Naive thymus-derived CD4-positive, alpha-beta T cell (primary cell): ENCODE measurements around the gene EMC10. TPM values are rescaled to one million over a fixed set of nuclear protein-coding genes. Genes with fewer than 3 reads are reported as not detected.
"Not testable (repeated sequence)": the region's sequence is repeated elsewhere in the genome, so short reads cannot be mapped to it uniquely, and the experiment has no call there.

ENCODE experiments used
- ATAC-seq: fragments of 150-1000 bp; cut with Tn5 transposase; 2 replicates; pipeline ENCODE4 v1.10.0; 2021; ENCODE audit warnings: mild to moderate bottlenecking, moderate library complexity
- CTCF ChIA-PET: fragments of 350-600 bp; sonication (Branson Sonifier 250); formaldehyde crosslinking; loops from one replicate; lab custom pipeline; 2021; ENCODE audit warnings: antibody characterized with exemption; lab: Charles Lee
- POLR2A ChIA-PET: fragments of 350-600 bp; sonication (Branson Sonifier 250); formaldehyde crosslinking; loops from one replicate; lab custom pipeline; 2021; ENCODE audit warnings: antibody characterized with exemption, inconsistent platforms; lab: Charles Lee
- DNase-seq, 9 donors: peaks; one replicate each; pipeline versions ENCODE4 v3.0.0 to v3.0.0-alpha.2; 2020 to 2022; ENCODE audit warnings: mixed read lengths in 1 of 9
- H3K27ac ChIP-seq: one replicate; pipeline ENCODE4 v1.7.0; 2013; ENCODE audit warnings: mild to moderate bottlenecking, low read depth, low read length, moderate library complexity
- H3K27me3 ChIP-seq, 2 donors: one replicate each; pipeline ENCODE4 v1.7.0; 2013; ENCODE audit warnings: low read length in 2 of 2, mild to moderate bottlenecking in 2 of 2, moderate library complexity in 2 of 2; ENCODE audit not compliant: control insufficient read depth in 2 of 2, insufficient read depth in 2 of 2
- H3K36me3 ChIP-seq, 3 experiments: 1 replicate in 2 of 3; 2 replicates in 1 of 3; pipeline ENCODE4 v1.7.0; 2013; ENCODE audit warnings: low read length in 3 of 3, mild to moderate bottlenecking in 3 of 3, moderate library complexity in 1 of 3; ENCODE audit not compliant: insufficient read depth in 3 of 3, control insufficient read depth in 2 of 3
- H3K4me1 ChIP-seq, 2 donors: one replicate each; pipeline ENCODE4 v1.7.0; 2013; ENCODE audit warnings: low read length in 2 of 2, mild to moderate bottlenecking in 2 of 2, moderate library complexity in 1 of 2; ENCODE audit not compliant: control insufficient read depth in 2 of 2, insufficient read depth in 2 of 2
- H3K4me3 ChIP-seq: 2 replicates; pipeline ENCODE4 v1.7.0; 2013; ENCODE audit warnings: mild to moderate bottlenecking, low read length
- H3K9me3 ChIP-seq, 3 experiments: 1 replicate in 2 of 3; 2 replicates in 1 of 3; pipeline ENCODE4 v1.7.0; 2013; ENCODE audit warnings: low read length in 3 of 3; ENCODE audit not compliant: control insufficient read depth in 2 of 3
- H3K27ac Mint-ChIP-seq, 9 donors: one replicate each; pipeline ENCODE4 v1.8.0; 2020 to 2022; ENCODE audit warnings: mixed read lengths in 9 of 9, mild to moderate bottlenecking in 8 of 9, moderate library complexity in 5 of 9, inconsistent platforms in 2 of 9
- H3K27me3 Mint-ChIP-seq, 5 donors: one replicate each; pipeline ENCODE4 v1.8.0; 2021 to 2022; ENCODE audit warnings: mixed read lengths in 5 of 5, mild to moderate bottlenecking in 1 of 5
- H3K36me3 Mint-ChIP-seq, 5 donors: one replicate each; pipeline ENCODE4 v1.8.0; 2020 to 2022; ENCODE audit warnings: mixed read lengths in 5 of 5, mild to moderate bottlenecking in 3 of 5, inconsistent platforms in 1 of 5
- H3K4me1 Mint-ChIP-seq, 7 donors: one replicate each; pipeline ENCODE4 v1.8.0; 2020 to 2022; ENCODE audit warnings: mixed read lengths in 7 of 7, mild to moderate bottlenecking in 3 of 7, inconsistent platforms in 1 of 7
- H3K4me3 Mint-ChIP-seq, 10 donors: one replicate each; pipeline ENCODE4 v1.8.0; 2020 to 2022; ENCODE audit warnings: mild to moderate bottlenecking in 10 of 10, mixed read lengths in 10 of 10, moderate library complexity in 6 of 10, inconsistent platforms in 2 of 10
- H3K9me3 Mint-ChIP-seq, 11 donors: one replicate each; pipeline ENCODE4 v1.8.0; 2020 to 2022; ENCODE audit warnings: mixed read lengths in 11 of 11, mild to moderate bottlenecking in 4 of 11, inconsistent platforms in 1 of 11, moderate library complexity in 1 of 11
- intact Hi-C, 2 donors: fragments of 100-400 bp; cut with micrococcal nuclease; formaldehyde crosslinking; loops; one replicate each; pipeline ENCODE4 v1.15.1; 2023
- polyA plus RNA-seq, 2 donors: library from polyadenylated mRNA; unstranded; fragments of 300-500 nt; fragmentation: Illumina TruSeq; gene quantifications; one replicate each; pipeline ENCODE4 v1.2.3, GENCODE V29; 2021
- total RNA-seq, 6 experiments: library from RNA in 5 of 6; stranded (reverse) in 5 of 6; gene quantifications; 1 replicate in 5 of 6; 2 replicates in 1 of 6; pipeline ENCODE4 v1.2.3 and lab custom pipeline; 2021 to 2026

Gene EMC10
- total and polyA plus RNA-seq, 7 experiments from 2014 or later: 8.7 to 95.2 (median 82.9) TPM

DNA sequence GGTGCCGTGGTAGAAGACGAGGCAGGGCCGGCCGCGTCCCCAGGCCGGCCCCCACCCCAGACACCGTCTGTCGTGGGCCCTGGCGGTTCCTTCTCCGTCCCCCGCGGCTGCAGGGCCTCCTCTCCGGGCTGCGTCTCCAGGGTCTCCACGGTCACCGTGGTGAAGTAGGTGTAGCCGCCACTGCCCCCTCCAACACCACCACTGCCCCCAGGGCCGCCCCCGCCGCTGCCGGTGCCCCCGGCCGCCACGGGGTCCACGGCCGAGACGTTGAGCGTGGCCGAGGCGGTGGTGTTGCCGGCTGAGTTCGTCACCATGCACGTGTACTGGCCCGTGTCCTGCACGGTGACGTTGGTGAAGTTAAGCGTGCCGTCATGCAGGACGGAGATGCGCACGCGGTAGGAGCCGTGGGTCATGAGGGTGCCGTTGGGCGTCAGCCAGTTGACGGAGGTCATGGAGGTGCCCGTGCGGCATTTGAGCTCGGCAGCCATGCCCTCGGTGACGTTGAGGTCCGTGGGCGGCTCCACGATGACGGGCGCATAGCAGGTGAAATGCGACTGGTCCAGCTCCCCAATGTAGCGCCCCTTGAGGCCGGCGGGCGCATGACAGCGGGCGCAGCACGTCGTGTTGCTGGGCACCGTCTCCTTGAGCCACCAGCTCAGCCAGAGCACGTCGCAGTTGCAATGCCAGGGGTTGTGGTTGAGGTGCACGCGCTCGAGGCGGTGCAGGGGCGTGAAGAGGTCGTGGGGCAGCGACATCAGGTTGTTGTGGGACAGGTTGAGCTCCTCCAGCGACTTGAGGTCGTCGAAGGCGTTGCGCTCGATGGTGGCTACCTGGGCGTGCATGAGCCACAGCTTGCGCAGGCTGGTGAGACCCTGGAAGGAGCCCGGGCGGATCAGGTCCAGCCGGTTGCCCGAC, 42.0 kb downstream of the EMC10 start:
- POLR2A ChIA-PET: no interaction called here
- no peaks in the 10 kb centered on the region for H3K9me3 ChIP-seq
- no peak for DNase-seq

DNA sequence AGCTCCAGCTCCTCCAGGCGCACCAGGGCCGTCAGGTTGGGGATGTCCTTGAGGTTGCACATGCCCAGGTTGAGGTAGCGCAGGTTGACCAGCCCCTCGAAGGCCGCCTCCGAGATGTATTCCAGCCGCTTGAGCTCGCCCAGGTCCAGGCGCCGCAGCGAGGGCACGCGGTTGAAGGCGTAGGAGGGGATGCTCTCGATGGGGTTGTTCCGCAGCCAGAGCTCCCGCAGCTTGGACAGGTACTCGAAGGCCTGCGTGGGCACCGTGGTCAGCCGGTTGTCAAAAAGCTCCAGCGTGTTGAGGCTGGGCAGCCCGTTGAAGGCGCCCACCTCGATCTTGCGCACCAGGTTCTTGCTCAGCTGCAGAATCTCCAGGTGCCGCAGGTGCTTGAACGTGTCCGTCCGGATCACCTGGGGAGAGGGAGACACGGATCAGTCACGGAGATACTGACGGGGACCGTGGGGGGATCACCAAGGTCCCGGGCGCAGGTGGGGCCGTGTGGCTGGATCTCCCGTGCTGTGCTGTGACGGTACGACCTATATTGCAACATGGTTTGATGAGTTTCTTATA, 42.8 kb downstream of the EMC10 start:
- intact Hi-C loops: no loop called here
- H3K27me3 ChIP-seq: no peaks in the 10 kb centered on the region
- Mint-ChIP-seq H3K9me3 (no peaks in the 10 kb centered on the region), H3K27ac (peak overlapping the region in 1 of 9 donors; percentile 14), H3K4me1 (no peaks in the 10 kb centered on the region), H3K27me3 (peaks cover 0 to 12% (median 7%) of the 10 kb centered on the region in 5 donors), H3K4me3 (no peak overlapping the region), H3K36me3 (no peaks in the 10 kb centered on the region)
- no peak overlapping the region for H3K4me3 ChIP-seq
- ChIA-PET POLR2A (no interaction called here), CTCF (no interaction called here)
- DNase-seq (no peak), ATAC-seq (no peak)
- H3K36me3 ChIP-seq: no peaks in the 10 kb centered on the region
- H3K9me3 ChIP-seq: no peaks in the 10 kb centered on the region
- H3K4me1 ChIP-seq: no peaks in the 10 kb centered on the region
- H3K27ac ChIP-seq: no peak overlapping the region

More for the DNA sequence above, 42.0 kb downstream of the EMC10 start:
- CTCF ChIA-PET: no interaction called here
- no peak overlapping the region for H3K4me3 ChIP-seq
- no peaks in the 10 kb centered on the region for H3K9me3 Mint-ChIP-seq
- H3K27me3 Mint-ChIP-seq: peaks cover 0 to 14% (median 7%) of the 10 kb centered on the region in 5 donors
- no peak for ATAC-seq
- no peaks in the 10 kb centered on the region for H3K27me3 ChIP-seq
- H3K4me1 Mint-ChIP-seq: peaks cover 0 to 2% (median 0%) of the 10 kb centered on the region in 7 donors
- no peaks in the 10 kb centered on the region for H3K36me3 Mint-ChIP-seq
- no peaks in the 10 kb centered on the region for H3K4me1 ChIP-seq
- intact Hi-C loops: no loop called here
- H3K27ac ChIP-seq: no peak overlapping the region
- no peak overlapping the region for H3K4me3 Mint-ChIP-seq
- H3K36me3 ChIP-seq: no peaks in the 10 kb centered on the region
- no peak overlapping the region for H3K27ac Mint-ChIP-seq

DNA sequence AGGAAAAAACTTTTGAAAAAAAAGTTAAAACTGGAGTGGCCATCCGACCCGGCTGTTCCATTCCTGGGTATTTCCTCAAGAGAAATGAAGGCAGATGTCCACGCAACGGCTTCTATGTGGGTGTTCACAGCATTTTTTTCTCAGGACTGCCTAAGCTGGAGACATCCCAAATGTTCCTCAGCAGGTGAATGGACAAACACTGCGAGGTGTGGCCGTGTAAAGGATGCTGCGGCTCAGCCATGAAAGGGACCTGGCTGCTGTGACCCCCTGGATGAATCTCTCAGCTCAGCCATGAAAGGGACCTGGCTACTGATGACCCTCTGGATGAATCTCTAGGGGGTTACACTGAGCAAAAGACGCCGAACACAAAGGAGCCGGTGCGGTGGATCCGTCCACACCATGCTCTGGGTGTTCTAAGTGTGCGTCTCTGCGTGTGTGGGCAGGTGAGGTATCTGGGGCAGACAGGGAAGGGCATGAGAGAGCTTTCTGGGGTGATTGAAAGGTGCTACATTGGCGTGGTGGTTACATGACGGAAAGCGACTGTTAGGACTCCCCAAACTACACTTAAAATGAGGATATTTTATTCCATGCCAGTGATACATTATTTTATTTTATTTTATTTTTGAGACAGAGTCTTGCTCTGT, 44.6 kb downstream of the EMC10 start:
- no peak for ATAC-seq
- intact Hi-C loops: no loop called here

DNA sequence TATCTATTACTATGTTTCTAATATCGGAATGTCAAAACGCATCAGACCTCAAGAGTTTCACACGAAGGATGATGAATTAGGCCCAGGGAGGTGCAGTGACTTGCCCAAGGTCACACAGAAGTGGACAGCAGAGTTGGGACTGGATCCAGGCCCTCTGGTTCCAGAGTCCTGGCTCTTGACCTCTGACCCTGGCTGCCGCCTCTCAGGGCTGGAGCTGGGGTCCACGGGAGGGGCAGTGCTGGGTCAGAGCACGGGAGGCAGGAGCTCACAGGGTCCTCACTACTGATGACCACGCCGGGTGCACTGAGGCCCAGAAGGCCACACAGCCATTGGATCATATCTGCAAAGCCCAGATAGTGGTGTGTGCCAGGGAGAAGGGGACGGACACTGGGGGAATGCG, 46.6 kb downstream of the EMC10 start:
- Mint-ChIP-seq H3K4me1 (no peaks in the 10 kb centered on the region), H3K36me3 (no peaks in the 10 kb centered on the region), H3K27ac (no peak overlapping the region), H3K9me3 (no peaks in the 10 kb centered on the region), H3K27me3 (peaks cover 0 to 9% (median 7%) of the 10 kb centered on the region in 5 donors), H3K4me3 (no peak overlapping the region)
- DNase-seq (no peak), ATAC-seq (no peak)
- ChIA-PET POLR2A (no interaction called here), CTCF (no interaction called here)
- H3K9me3 ChIP-seq: no peaks in the 10 kb centered on the region
- no peak overlapping the region for H3K4me3 ChIP-seq
- H3K27me3 ChIP-seq: no peaks in the 10 kb centered on the region
- no peaks in the 10 kb centered on the region for H3K36me3 ChIP-seq
- no peak overlapping the region for H3K27ac ChIP-seq
- no peaks in the 10 kb centered on the region for H3K4me1 ChIP-seq
- intact Hi-C loops: no loop called here

More for the DNA sequence above, 44.6 kb downstream of the EMC10 start:
- Mint-ChIP-seq H3K27me3 (peaks cover 0 to 7% (median 2%) of the 10 kb centered on the region in 5 donors), H3K4me1 (no peaks in the 10 kb centered on the region), H3K9me3 (no peaks in the 10 kb centered on the region), H3K4me3 (no peak overlapping the region), H3K36me3 (no peaks in the 10 kb centered on the region), H3K27ac (no peak overlapping the region)
- no peak for DNase-seq
- Histone ChIP-seq H3K27me3 (no peaks in the 10 kb centered on the region), H3K4me3 (no peak overlapping the region), H3K36me3 (no peaks in the 10 kb centered on the region), H3K4me1 (no peaks in the 10 kb centered on the region), H3K9me3 (no peaks in the 10 kb centered on the region), H3K27ac (no peak overlapping the region)
- ChIA-PET CTCF (no interaction called here), POLR2A (no interaction called here)

DNA sequence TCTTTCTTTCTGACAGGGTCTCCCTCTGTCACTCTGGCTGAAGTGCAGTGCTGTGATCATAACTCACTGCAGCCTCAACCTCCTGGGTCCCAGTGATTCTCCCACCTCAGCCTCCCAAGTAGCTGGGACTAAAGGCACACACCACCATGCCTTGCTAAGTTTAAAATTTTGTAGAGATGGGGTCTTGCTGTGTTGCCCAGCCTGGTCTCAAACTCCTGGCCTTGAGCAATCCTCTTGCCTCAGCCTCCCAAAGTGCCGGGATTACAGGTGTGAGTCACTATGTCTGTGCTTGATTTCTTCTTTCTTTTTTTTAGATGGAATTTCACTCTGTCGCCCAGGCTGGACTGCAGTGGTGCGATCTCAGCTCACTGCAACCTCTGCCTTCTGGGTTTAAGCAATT, 51.7 kb downstream of the EMC10 start:
- H3K4me1 Mint-ChIP-seq, H3K36me3 ChIP-seq, H3K27ac ChIP-seq, H3K4me1 ChIP-seq, CTCF ChIA-PET, H3K4me3 Mint-ChIP-seq, DNase-seq, H3K4me3 ChIP-seq, intact Hi-C loops, H3K9me3 Mint-ChIP-seq, H3K9me3 ChIP-seq, H3K27me3 ChIP-seq, H3K36me3 Mint-ChIP-seq, H3K27ac Mint-ChIP-seq, ATAC-seq, POLR2A ChIA-PET: not testable (repeated sequence)
- H3K27me3 Mint-ChIP-seq: peaks cover 0 to 48% (median 16%) of the 10 kb centered on the region in 5 donors

DNA sequence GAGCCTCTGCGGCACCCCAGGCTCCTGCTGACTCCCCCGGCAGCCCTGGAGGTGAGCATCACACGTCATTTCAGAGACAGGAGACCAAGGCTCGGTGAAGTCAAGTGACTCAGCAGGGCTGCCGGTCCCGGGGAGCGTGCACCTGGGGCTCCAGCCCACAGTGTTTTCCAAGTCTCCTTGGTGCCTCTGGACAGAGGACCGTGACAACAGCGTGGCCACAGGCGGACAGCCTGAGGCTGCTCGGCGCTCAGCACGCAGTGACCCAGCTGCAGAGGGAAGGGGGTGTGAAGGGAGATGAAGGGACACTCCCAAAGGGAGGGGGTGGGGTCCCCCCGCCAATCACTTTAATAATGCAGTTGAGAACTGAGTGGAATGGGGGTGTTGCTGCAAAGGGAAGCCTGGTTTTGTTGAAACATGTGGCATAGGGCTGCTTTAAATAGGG, 54.9 kb downstream of the EMC10 start:
- H3K36me3 ChIP-seq: no peaks in the 10 kb centered on the region
- no peaks in the 10 kb centered on the region for H3K27me3 ChIP-seq
- no peak overlapping the region for H3K4me3 ChIP-seq
- no peak for ATAC-seq
- intact Hi-C loops: no loop called here
- Mint-ChIP-seq H3K27ac (no peak overlapping the region), H3K4me1 (no peaks in the 10 kb centered on the region), H3K9me3 (peaks cover 0 to 15% (median 10%) of the 10 kb centered on the region in 11 donors), H3K36me3 (peaks cover 0 to 14% (median 4%) of the 10 kb centered on the region in 5 donors), H3K4me3 (no peak overlapping the region), H3K27me3 (peaks cover 0 to 51% (median 21%) of the 10 kb centered on the region in 5 donors)
- H3K4me1 ChIP-seq: no peaks in the 10 kb centered on the region
- H3K9me3 ChIP-seq: no peaks in the 10 kb centered on the region
- H3K27ac ChIP-seq: no peak overlapping the region
- no peak for DNase-seq
- CTCF ChIA-PET: no interaction called here
- POLR2A ChIA-PET: no interaction called here
